MM.1S (cell line): ENCODE data around the gene RXYLT1.

Source experiments
- CTCF ChIP-seq: fragments of 300-600 bp; sonication (generic); IDR thresholded peaks from 2 replicates; pipeline ENCODE4 v1.5.1; 2016; ENCODE audit warnings: antibody characterized with exemption, low read length, mixed read lengths
- EZH2 ChIP-seq: fragments of 300-600 bp; sonication (generic); optimal IDR thresholded peaks from 2 replicates; pipeline ENCODE3; 2017; ENCODE audit warnings: low read depth, mild to moderate bottlenecking, antibody characterized with exemption, low read length, mixed read lengths
- EZH2phosphoT487 ChIP-seq: fragments of 300-600 bp; sonication (generic); IDR thresholded peaks from 2 replicates; pipeline ENCODE4 v1.6.1; 2018; ENCODE audit warnings: antibody characterized with exemption, low read length

- TF ChIP-seq EZH2phosphoT487 (no peak), CTCF (no peak), EZH2 (no peak)
Measured at GRCh38 chr12:63855299-63855698, 75.6 kb downstream of the RXYLT1 start.
